Uterus (tissue), 2 donors: Measurements from ENCODE around the gene CGNL1.

ENCODE experiments used
- CTCF ChIP-seq, 4 experiments: fragments of 200-600 bp in 2 of 4; fragments of 450-650 bp in 2 of 4; sonication (generic) in 2 of 4; IDR thresholded peaks; one replicate each; pipeline ENCODE4 v1.5.1; 2016 to 2019; ENCODE audit warnings: antibody characterized with exemption in 4 of 4, mild to moderate bottlenecking in 2 of 4, moderate library complexity in 1 of 4
- POLR2A ChIP-seq, 2 donors: fragments of 450-650 bp; IDR thresholded peaks; one replicate each; pipeline ENCODE4 v1.6.1; 2016; ENCODE audit warnings: antibody characterized with exemption in 2 of 2, mild to moderate bottlenecking in 1 of 2, moderate library complexity in 1 of 2

GRCh38 chr15:57592836-57593420, 216.6 kb downstream of the CGNL1 start:
- TF ChIP-seq CTCF (IDR thresholded peaks at IDR 0.05) (no peak), POLR2A (IDR thresholded peaks at IDR 0.05) (no peak)
